Measurements from ENCODE around the gene STIL.
A peak's percentile ranks its signal among the peaks of the same experiment; 100 is the strongest.

DNA sequence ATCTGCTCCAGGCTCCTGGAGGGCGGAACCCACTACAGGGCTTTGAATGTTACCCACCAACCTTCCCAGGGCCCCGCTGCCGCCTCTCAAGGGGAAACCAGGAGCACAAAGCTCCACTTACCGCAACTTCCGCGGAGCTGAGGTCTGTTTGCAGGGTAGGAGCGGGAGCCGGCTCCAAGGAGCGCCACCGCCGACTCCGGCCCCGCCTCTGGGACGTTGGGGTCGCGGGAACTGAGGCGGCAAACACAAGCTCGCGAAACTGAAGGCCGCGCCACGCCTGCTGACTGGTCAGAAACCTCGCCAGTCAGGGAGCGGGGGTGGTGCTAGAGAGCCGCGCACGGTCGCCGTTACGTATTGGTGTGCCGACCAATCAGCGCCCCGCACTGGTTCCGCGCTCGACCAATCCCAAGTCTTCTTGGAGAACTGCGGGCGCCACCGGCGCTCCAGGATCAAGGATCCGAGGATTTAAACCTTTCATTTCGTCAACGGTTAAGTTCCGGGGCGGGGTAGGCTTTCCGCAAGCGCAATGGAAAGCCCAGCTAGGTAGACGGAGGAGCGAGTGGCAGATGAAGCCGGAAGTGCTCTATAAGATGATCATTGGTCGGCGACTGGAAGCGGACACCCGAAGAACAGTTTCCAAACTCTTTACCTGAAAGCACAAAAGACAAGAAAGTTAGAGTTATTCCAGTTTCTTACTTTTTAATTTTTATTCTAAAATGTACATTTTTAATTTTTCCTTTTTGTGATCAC, at the start of gene STIL:
- TF ChIP-seq POLR2A (IDR thresholded peaks at IDR 0.05; ENCODE audit: low read length) (peak; percentile 92), GATA1 (IDR thresholded peaks at IDR 0.05; ENCODE audit: low read depth, low read length) (no peak)

All from erythroblast (primary cell).